ENCODE data around the gene MMEL1. TPM values are rescaled to one million over a fixed set of nuclear protein-coding genes. Genes with fewer than 3 reads are reported as not detected.

The MMEL1 gene
- total and polyA plus RNA-seq, 2 experiments from 2014 or later: not detected

DNA sequence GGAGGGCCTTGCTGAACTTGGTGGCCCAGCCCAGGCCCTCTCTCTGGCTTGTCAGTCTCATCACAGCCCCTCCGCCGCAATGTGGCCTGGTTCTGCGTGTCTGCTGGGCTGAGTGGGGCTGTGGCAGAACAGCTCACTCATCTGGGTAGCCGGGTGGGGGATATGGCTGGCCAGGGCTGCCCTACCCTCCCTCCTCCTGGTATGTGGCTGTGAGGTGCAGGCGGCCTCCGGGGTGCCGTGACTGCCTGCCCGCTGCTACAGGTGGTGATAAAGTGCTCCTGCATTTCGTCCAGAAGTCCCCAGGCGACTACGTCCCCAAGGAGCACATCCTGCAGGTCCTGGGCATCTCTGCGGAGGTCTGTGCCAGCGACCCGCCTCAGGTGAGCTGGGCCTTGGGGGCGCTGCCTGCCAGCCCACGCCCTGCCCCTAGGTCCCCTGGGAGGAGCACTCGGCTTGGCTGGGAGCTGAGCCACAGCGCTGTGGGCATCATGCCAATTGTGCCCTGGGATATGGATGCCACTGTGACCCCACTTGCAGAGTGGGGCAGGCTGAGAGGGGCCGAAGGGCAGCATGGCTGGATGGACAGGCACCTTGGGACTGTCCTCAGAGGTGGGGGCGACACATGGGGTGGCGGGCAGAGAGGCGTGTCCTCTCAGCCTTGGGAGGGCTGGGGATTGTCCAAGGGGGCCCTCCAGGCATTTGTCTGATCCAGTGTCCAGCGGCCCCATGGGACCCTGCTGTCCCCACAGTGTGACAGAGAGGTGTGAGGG, 44.0 kb downstream of the MMEL1 start:
- TF ChIP-seq, protein P1, sequence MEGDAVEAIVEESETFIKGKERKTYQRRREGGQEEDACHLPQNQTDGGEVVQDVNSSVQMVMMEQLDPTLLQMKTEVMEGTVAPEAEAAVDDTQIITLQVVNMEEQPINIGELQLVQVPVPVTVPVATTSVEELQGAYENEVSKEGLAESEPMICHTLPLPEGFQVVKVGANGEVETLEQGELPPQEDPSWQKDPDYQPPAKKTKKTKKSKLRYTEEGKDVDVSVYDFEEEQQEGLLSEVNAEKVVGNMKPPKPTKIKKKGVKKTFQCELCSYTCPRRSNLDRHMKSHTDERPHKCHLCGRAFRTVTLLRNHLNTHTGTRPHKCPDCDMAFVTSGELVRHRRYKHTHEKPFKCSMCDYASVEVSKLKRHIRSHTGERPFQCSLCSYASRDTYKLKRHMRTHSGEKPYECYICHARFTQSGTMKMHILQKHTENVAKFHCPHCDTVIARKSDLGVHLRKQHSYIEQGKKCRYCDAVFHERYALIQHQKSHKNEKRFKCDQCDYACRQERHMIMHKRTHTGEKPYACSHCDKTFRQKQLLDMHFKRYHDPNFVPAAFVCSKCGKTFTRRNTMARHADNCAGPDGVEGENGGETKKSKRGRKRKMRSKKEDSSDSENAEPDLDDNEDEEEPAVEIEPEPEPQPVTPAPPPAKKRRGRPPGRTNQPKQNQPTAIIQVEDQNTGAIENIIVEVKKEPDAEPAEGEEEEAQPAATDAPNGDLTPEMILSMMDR (IDR thresholded peaks at IDR 0.05; ENCODE audit: low read depth, low read length): no peak
- Histone ChIP-seq H3K4me3 (no peak overlapping the region), H3K4me1 (ENCODE audit: low read depth) (peaks cover 11% of the 10 kb centered on the region), H3K27ac (no peak overlapping the region), H3K27me3 (no peaks in the 10 kb centered on the region), H3K36me3 (no peaks in the 10 kb centered on the region), H3K9me3 (ENCODE audit: low read depth) (no peaks in the 10 kb centered on the region)
- no peak for DNase-seq (ENCODE audit: low read depth in 1 of 2, low spot score in 1 of 2)

DNA sequence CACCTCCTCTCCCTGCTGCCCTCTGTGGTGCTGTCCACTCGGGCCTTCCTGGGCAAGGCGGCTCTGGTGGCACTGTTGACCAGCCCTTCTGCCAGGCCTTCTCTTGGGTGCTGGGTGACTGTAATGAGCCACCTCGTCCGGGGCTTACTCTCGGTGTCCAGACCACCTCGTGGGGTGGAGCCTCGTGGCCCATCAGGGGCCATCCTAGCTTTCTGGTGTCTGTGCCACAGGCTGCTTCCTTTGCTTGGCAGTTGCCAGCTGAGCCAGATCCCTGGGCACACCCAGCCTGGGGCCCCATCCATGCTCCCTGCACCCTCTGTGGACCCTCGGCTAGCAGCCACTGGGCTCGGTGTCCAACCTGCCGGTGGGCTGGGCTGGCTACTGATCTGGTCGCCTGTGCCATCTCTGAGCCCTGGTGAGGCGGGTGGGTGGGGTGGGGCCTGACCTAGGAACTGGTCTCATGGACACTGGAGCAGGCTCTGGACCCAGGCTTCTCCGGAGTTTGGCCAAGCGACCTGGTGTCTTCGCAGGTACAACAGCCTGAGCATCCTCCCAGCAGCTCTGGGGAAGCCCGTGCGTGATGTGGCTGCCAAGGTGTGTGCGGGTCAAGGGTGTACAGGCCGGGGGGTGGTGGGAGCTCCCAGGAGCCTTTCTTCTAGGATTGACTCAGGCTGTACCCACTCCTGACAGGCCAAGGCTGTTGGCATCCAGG, 44.8 kb downstream of the MMEL1 start:
- Histone ChIP-seq H3K4me3 (no peak overlapping the region), H3K27ac (no peak overlapping the region), H3K27me3 (no peaks in the 10 kb centered on the region), H3K9me3 (ENCODE audit: low read depth) (no peaks in the 10 kb centered on the region), H3K4me1 (ENCODE audit: low read depth) (peaks cover 11% of the 10 kb centered on the region), H3K36me3 (no peaks in the 10 kb centered on the region)
- TF ChIP-seq, protein P1 (IDR thresholded peaks at IDR 0.05; ENCODE audit: low read depth, low read length): no peak
- no peak for DNase-seq (ENCODE audit: low read depth in 1 of 2, low spot score in 1 of 2)

DNA sequence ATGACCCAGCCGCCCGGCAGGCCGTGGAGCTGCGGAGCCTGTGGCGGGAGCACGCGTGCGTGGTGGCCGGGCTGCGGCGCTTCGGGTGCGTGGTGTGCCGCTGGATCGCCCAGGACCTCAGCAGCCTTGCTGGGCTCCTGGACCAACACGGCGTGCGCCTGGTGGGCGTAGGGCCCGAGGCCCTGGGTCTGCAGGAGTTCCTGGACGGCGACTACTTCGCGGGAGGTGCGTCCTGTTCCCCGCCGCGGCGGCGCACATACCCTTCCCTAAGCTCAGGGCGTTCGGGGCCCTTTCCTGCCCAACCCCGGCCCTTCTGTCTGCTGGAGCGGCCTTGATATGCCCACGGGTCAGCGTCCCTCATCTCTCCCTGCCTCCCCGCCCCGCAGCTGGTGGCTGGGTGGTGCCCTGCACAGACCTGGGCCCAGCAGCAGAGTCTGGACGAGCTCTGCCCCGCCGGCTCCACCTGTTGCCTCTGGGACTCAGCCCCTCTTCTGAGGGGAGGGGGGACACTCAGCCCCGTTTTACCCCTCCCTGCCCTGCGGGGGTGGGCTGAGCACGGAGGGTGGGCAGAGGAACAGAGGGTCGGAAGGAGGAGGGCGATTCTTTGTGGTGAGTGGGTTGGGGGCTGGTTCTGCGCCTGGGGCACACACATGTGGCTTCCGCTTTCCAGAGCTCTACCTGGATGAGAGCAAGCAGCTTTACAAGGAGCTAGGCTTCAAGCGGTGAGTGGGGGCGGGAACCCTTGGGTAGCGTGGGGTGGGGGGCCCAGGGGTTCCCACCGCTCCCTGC, 45.6 kb downstream of the MMEL1 start:
- Histone ChIP-seq H3K27me3 (no peaks in the 10 kb centered on the region), H3K27ac (no peak overlapping the region), H3K36me3 (no peaks in the 10 kb centered on the region), H3K9me3 (ENCODE audit: low read depth) (no peaks in the 10 kb centered on the region), H3K4me1 (ENCODE audit: low read depth) (peaks cover 11% of the 10 kb centered on the region), H3K4me3 (peak overlapping the region; percentile 58)
- DNase-seq (ENCODE audit: low read depth in 1 of 2, low spot score in 1 of 2): peak; percentile 38 to 51
- TF ChIP-seq, protein P1 (IDR thresholded peaks at IDR 0.05; ENCODE audit: low read depth, low read length): no peak

DNA sequence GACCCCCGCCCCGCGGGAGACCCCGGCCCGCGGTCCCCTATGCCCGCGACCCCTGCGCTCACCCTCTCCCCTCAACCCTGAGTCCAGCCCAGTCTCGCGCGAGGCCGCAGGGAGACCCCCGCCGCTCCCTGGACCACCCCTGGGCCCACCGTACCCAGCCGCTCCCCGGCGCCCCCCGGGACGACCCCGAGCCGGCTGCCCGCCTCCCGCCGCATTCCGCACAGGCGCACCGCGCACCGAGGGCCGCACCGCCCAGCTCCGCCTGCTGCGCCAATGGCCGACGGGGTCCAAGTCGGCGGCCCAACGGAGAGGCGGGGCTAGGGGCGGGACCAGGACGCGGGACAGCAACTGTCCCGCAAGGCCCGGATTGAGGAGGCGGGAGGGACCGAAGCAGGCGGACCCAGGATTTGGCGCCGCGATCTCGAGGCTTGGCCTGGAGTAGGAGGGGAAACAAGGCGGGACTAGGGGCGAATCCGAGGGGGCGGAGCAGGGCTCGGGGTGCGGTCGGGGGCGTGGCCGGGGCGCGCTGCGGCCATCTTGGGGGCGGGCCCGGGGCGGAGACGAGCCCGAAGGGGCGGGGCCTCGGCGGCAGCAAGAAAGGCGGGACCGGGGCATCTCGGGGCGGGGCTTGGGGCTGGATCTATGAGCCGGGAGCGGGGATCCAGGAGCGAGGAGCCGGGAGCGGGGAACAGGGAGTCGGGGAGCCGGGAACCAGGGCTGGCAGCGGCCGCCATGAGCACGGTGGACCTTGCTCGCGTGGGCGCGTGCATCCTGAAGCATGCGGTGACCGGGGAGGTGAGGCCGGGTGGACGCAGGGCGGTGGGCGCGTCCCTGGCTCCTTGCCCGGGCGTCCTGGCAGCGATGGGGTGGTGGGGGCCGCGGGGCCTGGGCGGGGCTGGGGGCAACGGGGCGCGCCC, 46.4 kb downstream of the MMEL1 start, which contains the start of gene PRXL2B:
PRXL2B (plus strand) TSS at position 624 of the 917 bp plus-strand sequence; CDS start at position 733, 109 bp downstream.
- Histone ChIP-seq H3K4me1 (ENCODE audit: low read depth) (peaks cover 11% of the 10 kb centered on the region), H3K9me3 (ENCODE audit: low read depth) (no peaks in the 10 kb centered on the region), H3K27me3 (no peaks in the 10 kb centered on the region), H3K4me3 (peak within 1 kb of the TSS; percentile 58), H3K27ac (peak within 1 kb of the TSS; percentile 93), H3K36me3 (no peaks in the 10 kb centered on the region)
- peak; percentile 97 to 100 for DNase-seq (ENCODE audit: low read depth in 1 of 2, low spot score in 1 of 2)
- TF ChIP-seq, protein P1 (IDR thresholded peaks at IDR 0.05; ENCODE audit: low read depth, low read length): no peak

All from cardiac muscle cell (in vitro differentiated cells and primary cell).